Kidney tubule cell (primary cell): ENCODE data around the gene SYNC.
"Not testable (repeated sequence)": the region's sequence is repeated elsewhere in the genome, so short reads cannot be mapped to it uniquely, and the experiment has no call there.

Experiments used
- DNase-seq: peaks from one replicate; pipeline ENCODE4 v3.0.0-alpha.2; 2018; ENCODE audit warnings: low spot score

Gene SYNC

GRCh38 chr1:32693455-32694174 is 9.0 kb downstream of the SYNC start:
- DNase-seq = no peak

GRCh38 chr1:32686387-32686786 is 16.2 kb downstream of the SYNC start:
- DNase-seq = no peak

DNA sequence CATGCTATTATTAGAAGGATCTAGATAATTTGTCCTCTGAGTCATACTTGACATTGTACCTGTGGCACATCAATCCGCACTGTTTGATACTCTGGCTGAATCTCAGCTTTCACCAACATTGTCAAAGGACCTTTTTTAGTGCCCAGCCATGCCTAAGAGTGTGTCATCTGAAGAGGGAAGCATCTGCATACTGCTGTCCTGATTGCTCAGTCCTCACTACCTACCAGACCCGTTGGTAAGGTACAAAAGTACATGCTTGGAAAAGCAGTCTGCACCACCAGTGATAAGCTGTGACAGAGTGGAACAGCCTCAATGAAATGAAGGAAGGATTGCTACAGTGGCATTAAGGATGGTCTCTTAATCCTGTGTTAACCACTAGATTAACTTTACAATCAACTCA is 17.1 kb downstream of the SYNC start:
- no peak for DNase-seq

- DNase-seq = no peak
Measured at GRCh38 chr1:32684167-32684811, 18.3 kb downstream of the SYNC start.

GRCh38 chr1:32683397-32683796 is 19.2 kb downstream of the SYNC start:
- DNase-seq = no peak

DNA sequence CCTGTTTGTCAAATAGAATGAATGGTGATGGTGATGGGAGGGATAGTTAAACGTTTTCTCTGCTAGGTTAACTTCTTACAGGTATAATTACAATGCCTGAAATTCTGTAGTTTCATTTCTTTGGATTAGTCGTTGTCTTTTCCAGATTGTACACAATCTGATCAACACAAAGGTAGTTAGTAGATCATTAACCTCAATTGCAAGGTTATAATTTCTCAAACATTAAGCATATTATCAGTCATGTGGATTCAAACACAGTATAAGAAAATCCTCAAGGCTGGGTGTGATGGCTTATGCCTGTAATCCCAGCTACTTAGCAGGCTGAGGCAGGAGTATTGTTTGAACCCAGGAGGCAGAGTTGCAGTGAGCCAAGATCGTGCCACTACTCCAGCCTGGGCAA is 20.6 kb downstream of the SYNC start:
- no peak for DNase-seq

GRCh38 chr1:32681509-32681908 is 21.1 kb downstream of the SYNC start:
- DNase-seq = no peak

GRCh38 chr1:32680642-32681041 is 21.9 kb downstream of the SYNC start:
- no peak for DNase-seq

DNA sequence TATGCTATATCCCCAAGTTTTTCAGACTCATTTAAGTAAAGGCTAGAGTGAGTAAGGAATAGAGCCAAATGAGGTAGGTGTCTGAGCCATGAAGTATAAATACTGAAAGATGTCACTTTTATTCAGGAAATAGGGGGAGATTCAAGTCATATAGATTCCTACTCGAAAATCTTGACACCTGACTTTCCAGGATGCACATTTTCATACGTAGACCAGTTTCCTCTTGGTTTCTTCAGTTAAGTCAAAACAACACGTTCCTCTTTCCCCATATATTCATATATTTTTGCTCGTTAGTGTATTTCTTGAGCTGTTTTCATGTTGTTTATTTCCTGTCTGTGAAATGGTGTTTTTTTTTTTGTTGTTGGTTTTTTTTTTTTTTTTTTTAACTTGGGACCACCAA is 22.6 kb downstream of the SYNC start:
- DNase-seq = not testable (repeated sequence)

DNA sequence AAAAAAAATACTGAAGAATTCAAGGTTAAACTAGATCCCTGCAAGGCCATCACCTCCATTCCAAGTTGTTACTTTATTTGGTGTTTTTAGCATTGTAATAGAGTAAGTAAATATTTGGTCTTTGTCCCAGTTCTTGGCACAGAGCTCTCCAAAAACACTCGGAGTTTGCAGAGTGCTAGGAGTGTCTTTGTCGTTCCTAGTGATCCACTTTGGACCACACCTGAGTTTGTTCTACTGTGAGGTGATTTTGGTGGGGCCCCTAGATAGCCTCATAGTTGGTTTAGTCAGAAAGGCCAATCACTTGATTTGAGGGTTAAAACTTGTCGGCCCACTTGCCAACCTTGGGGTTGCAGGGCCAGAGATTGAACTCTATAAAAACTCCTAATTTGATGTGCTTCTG is 25.6 kb downstream of the SYNC start:
- DNase-seq = no peak

GRCh38 chr1:32668716-32669115 is 33.9 kb downstream of the SYNC start:
- not testable (repeated sequence) for DNase-seq

GRCh38 chr1:32666901-32667566 is 35.5 kb downstream of the SYNC start:
- DNase-seq = peak; percentile 38

DNA sequence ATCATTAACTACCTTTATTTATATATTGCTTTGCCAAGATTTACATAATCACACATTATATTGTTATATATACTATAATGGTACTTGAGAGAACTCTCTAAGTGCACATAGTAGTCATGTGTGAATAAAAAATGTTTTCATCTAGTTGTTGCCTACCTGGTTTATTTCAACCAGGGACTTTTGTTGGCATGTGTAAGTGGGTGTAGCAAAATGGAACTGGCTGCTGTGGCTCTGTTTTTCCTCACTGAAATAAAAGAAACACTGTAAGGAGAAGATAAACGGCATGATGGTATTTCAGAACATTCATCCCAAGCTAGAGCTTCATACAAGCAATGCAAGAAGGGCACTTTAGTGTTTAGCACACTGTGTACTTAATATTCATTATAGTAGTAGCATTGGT is 36.7 kb downstream of the SYNC start:
- DNase-seq = no peak

DNA sequence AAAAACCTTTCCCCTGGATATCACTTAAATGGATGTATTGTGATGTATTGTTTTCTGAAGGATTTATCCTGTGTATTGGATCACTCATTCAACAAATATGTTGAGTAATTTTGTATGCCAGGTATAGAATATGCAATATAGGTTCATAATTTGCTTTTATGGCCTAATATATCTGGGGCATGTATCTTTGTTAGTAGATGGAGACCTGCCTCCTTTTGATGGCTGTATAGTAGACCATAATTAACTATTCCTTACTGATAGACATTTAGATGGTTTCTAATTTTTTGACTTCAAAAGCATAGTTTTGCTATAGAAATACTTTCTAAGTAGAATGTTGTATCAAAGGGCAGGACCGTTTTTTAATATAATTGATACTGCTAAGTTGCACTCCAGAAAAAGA is 43.0 kb downstream of the SYNC start:
- DNase-seq = no peak

DNA sequence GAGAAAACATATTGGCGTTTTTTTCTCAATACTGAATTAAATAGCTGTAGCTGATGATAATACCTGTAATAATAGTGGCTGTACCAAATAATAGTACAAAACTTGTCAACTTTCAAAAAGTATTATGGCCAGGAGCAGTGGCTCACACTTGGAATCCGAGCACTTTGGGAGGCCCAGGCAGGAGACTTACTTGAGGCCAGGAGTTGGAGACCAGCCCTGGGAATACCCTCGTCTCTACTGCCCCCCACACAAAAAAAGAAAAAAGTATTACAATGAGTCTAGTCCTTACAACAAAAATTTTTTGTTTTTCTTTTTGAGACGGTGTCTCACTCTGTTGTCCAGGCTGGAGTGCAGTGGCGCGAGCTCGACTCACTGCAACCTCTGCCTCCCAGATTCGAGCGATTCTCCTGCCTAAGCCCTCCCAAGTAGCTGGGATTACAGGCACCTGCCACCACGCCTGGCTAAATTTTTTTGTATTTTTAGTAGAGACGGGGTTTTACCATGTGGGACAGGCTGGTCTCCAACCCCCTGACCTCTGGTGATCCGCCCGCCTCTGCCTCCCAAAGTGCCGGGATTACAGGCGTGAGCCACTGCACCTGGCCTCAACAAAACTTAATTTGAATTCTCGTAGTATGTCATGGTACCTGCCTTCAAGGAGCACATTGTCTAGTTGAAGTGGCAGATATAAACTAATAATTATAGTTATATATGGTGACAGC is 50.2 kb downstream of the SYNC start:
- no peak for DNase-seq

- DNase-seq = no peak
Measured at GRCh38 chr1:32651461-32652073, 51.0 kb downstream of the SYNC start.

- DNase-seq = peak; percentile 97
Measured at GRCh38 chr1:32650752-32651460, 51.7 kb downstream of the SYNC start, which contains the start of gene RBBP4. Gene RBBP4, plus strand, starts transcription at chr1:32651208. Its CDS starts 99 bp downstream, at chr1:32651307.

DNA sequence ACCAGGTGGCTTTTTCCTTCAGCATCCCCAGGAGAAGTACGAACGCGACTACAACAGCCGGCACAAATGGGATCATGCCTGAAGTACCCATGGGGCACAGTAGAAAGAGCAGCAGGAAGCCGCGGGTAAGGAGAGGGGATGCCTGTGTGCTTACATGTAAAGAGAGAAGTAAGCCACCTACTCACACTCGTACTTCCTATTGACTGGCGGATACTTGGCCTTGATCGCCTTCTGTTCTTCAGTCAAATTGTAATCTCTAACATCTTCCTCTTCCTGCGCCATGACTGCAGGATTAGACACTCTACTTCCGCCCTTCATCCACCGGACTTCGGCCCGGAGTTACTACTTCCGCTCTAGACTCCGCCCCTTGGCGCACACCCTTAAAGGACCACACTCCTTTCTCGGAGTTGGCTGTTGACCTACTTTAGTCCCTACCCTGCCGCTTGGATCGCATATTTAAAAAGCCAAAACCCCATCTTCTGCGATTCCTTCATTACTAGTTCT is 52.3 kb downstream of the SYNC start, which contains the start of gene ZBTB8OS:
TSS of gene ZBTB8OS (minus strand) at position 303 of the 504 bp plus-strand sequence. CDS start at position 282, 21 bp downstream.
- peak; percentile 96 for DNase-seq

- DNase-seq = no peak
Measured at GRCh38 chr1:32647308-32648134, 55.0 kb downstream of the SYNC start.

DNA sequence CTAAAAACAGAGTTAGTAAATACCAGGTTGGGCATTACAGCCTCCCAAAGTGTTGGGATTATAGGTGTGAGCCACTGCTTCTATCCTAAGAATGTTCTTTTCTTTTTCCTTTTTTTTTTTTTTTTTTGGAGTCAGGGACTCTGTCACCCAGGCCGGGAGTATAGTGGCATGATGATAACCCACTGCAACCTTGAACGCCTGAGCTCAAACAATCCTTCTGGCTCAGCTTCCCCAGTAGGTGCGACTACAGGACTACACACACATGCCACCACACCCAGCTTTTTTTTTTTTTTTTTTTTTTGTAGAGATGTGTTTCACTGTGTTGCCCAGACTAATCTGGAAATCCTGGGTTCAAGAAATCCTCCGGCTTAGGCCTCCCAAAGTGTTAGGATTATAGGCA is 58.1 kb downstream of the SYNC start:
- DNase-seq = no peak
